COLO668 (cell line): ENCODE results near the gene ZSCAN21.

Source experiments
- DNase-seq: peaks from one replicate; lab custom pipeline; 2025; ENCODE audit not compliant: unreplicated experiment; lab: John Stamatoyannopoulos, UW

The ZSCAN21 gene

DNA sequence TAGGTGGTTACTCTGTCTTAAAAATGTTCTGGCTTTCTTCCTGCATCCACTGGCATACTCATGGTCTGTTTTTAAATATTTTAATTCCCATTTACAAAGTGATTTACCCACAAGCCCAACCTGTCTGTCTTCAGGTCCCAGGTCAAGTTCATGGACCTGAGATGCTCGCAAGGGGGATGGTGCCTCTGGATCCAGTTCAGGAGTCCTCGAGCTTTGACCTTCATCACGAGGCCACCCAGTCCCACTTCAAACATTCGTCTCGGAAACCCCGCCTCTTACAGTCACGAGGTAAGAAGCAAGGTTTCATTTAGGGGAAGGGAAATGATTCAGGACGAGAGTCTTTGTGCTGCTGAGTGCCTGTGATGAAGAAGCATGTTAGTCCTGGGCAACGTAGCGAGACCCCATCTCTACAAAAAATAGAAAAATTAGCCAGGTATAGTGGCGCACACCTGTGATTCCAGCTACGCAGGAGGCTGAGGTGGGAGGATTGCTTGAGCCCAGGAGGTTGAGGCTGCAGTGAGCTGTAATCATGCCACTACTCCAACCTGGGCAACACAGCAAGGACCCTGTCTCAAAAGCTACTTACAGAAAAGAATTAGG, 25.5 kb upstream of the ZSCAN21 start:
- no peak for DNase-seq

DNA sequence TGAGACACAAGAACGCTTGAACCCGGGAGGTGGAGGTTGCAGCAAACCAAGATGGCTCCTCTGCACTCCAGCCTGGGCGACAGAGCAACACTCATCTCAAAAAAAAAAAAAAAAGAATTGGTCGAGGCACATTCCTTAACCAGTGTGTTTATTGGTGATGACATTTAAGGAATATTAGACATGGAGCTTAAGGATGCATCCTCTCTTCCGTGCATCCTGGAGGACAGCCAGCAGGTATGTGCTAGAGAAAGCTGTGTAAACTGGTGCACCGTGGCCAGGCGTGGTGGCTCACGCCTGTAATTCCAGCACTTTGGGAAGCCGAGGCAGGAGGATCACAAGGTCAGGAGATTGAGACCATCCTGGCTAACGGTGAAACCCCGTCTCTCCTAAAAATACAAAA, 22.4 kb upstream of the ZSCAN21 start:
- DNase-seq: no peak

- DNase-seq: no peak
These were observed 20.0 kb upstream of the ZSCAN21 start for GRCh38 chr7:100029596-100029995.

GRCh38 chr7:100033526-100033925, 16.0 kb upstream of the ZSCAN21 start:
- DNase-seq: no peak

DNA sequence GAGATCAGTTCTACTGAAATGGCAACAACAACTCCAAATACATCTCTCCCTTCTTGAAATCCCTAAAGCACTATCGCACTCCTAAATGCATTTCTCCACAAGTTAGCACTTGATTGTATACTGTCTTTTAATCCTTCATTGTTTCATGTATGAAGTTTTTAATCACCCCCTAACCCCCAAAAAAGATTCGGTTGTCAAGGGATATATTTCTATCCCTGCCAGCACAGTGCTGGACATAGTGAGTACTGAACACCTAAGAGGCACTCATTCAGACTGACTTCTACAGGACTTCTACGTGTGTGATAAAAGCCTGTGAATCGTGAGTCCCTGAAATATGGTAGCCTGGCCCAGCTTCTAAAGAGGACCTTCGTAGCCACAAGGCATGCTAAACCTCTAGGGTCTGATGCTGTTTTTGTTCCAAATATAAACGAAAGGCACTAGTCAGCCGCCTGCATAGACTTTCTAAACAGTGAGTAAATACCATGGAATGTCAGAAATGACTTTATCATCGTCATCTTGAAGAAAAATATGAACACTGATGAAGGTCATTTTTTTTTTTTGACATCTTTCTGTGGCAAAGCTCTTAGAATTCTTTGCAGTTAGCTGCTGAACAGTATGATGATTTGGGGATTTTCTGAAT, 14.6 kb upstream of the ZSCAN21 start:
- DNase-seq: no peak

DNA sequence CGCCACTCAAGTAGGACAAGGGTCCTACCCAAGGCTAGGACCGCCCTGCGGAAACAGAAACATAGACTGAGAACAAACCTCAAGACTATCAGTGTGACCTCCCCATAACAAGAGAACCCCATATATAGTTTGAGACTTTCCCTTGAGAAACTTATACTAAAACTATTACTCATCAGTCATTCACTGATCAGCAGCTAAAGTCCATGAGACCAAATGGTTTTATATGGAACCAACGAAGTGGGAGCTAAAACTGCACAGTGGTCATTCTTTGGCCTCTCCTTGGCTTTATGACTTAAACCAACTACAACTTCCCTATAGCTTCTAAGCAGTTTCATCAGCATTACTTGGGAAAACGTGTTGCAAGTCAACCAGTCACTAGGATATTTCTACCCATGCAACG, 13.7 kb upstream of the ZSCAN21 start:
- DNase-seq: no peak

DNA sequence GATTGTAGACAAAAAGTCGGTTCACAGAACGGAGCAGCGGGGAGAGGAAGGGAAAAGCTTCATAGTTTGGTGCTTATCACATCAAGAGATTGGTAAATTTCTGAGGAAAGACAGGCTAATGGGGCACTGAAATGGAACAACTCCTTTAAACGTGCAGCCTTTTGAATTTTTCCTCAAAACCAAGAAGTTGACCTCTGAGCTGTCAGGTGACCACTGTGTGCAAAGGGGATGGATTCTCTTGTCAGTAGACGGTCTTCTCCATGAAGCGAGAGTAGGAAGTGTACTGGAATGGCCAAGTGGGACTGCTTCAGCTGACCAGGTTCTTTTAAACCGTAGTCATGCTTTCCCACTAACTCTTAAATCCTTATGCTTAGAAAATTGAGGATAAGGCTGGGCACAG, 11.2 kb upstream of the ZSCAN21 start:
- no peak for DNase-seq

DNA sequence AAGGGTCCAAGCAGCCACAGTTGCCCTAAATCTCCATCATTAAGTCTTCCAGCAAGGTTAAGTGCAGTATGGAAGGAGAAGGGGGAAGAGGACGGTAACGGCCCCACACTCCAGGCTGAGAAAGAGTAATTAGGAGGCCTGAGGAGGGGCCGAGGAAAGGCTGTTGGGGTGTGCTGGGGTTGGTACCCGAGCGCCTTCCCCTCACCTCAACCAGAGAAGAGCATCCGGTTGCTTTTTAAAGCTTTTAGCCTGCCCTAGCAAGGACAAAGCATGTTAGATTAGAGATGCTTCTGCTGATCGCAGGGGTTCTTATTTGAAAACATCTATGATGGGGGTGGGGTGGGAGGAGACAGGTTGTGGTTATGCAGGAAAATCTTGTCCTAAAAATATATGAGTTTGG, 9.0 kb upstream of the ZSCAN21 start:
- no peak for DNase-seq

DNA sequence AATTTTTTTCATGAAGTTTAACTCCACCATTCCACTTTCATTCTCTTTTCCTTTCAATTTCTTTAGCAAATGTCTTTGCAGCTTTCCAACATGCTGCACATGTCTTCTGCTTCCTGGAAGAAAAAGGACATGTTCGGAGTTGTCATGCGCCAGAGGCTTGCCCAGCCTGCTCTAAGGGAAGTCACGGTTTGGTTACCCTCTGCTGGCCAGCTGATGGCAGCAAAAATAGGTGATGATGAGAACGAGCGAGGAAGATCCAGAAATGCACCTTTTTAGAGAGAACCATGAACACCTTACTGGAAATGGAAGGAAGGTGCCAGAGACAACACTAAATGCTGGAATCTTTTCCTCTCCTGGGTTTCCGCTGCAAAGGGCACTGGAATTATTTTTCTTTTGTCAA, 4.9 kb upstream of the ZSCAN21 start:
- peak; percentile 40 for DNase-seq

DNA sequence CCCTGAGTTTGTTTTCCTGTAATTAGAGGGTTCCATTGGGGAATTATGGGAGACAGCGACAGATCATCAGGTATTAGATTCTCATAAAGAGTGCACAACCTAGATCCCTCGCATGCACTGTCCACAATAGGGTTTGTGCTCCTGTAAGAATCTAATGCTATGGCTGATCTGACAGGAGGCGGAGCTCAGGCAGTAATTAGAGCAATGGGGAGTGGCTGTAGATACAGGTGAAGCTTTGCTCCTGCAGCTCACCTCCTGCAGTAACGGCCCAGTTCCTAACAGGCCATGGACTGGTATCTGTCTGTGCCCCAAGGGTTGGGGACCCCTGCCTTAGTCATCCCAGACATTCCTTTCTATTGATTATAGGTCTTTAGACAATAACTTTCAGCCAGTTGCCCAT, 894 bp upstream of the ZSCAN21 start:
- no peak for DNase-seq

- DNase-seq: no peak
These were observed 2.0 kb downstream of the ZSCAN21 start for GRCh38 chr7:100051611-100052010.

- peak; percentile 70 for DNase-seq
These were observed 3.6 kb downstream of the ZSCAN21 start for GRCh38 chr7:100053215-100053614.

DNA sequence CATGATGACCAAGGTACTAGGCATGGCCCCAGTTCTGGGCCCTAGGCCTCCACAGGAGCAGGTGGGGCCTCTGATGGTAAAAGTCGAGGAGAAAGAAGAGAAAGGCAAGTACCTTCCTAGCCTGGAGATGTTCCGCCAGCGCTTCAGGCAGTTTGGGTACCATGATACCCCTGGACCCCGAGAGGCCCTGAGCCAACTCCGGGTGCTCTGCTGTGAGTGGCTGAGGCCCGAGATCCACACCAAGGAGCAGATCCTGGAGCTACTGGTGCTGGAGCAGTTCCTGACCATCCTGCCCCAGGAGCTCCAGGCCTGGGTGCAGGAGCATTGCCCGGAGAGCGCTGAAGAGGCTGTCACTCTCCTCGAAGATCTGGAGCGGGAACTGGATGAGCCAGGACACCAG, 7.4 kb downstream of the ZSCAN21 start:
- no peak for DNase-seq

- DNase-seq: no peak
These were observed 9.7 kb downstream of the ZSCAN21 start for GRCh38 chr7:100059251-100059739.

- no peak for DNase-seq
These were observed 12.1 kb downstream of the ZSCAN21 start for GRCh38 chr7:100061518-100062193.

- DNase-seq: no peak
These were observed 13.8 kb downstream of the ZSCAN21 start for GRCh38 chr7:100063376-100063775.

DNA sequence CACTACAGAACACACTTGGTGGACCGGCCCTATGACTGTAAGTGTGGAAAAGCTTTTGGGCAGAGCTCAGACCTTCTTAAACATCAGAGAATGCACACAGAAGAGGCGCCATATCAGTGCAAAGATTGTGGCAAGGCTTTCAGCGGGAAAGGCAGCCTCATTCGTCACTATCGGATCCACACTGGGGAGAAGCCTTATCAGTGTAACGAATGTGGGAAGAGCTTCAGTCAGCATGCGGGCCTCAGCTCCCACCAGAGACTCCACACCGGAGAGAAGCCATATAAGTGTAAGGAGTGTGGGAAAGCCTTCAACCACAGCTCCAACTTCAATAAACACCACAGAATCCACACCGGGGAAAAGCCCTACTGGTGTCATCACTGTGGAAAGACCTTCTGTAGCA, 14.6 kb downstream of the ZSCAN21 start:
- DNase-seq: no peak

GRCh38 chr7:100065452-100066186, 16.0 kb downstream of the ZSCAN21 start:
- no peak for DNase-seq

DNA sequence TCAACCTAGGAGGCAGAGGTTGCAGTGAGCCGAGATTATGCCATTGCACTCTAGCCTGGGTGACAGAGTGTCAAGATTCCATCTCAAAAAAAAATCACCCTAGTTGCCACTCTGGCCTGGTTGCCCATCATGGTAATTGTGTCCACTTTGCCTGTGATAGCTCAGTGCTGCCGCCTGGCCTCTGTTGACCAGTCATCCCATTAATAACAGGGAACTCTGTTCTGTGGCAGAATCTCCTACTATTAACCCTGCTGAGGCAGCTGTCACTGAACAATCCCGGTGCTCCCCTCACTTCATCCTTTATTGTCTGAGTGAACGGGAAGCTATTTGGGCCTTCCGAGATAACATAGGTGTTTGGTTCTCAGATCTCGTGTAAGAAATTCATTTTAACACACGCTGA, 17.4 kb downstream of the ZSCAN21 start:
- DNase-seq: no peak

- DNase-seq: no peak
These were observed 20.4 kb downstream of the ZSCAN21 start for GRCh38 chr7:100069991-100070390.

- DNase-seq: no peak
These were observed 21.6 kb downstream of the ZSCAN21 start for GRCh38 chr7:100071018-100071723.
